NB4 (cell line): ENCODE data around the gene TRAF3IP3.

ENCODE experiments used
- CTCF ChIP-seq: IDR thresholded peaks from one replicate; pipeline ENCODE4 v1.5.1; 2012; ENCODE audit warnings: low read depth, low read length
- MAX ChIP-seq: IDR thresholded peaks from 2 replicates; pipeline ENCODE4 v1.6.1; 2011; ENCODE audit warnings: low read depth, low read length

- TF ChIP-seq CTCF (no peak), MAX (no peak)
Measured at GRCh38 chr1:209787551-209787950, 31.7 kb downstream of the TRAF3IP3 start.
